Panc1 (cell line): Measurements from ENCODE around the gene ARHGEF40. TPM values are rescaled to one million over a fixed set of nuclear protein-coding genes. Genes with fewer than 3 reads are reported as not detected.

Experiments used
- ATAC-seq: fragments of 200-7000 bp; cut with Tn5 transposase; 2 replicates; pipeline ENCODE4 v1.9.1; 2020; ENCODE audit warnings: mild to moderate bottlenecking, moderate library complexity
- BruUV-seq: library from RNA; stranded (reverse); fragments of 400-500 nt; replicated peaks from 2 replicates; lab custom pipeline; 2021; lab: Mats Ljungman, UMichigan
- CTCF ChIA-PET: fragments of 300-600 bp; sonication (Branson Sonifier 250); formaldehyde crosslinking; loops from one replicate; lab custom pipeline; 2022; ENCODE audit warnings: antibody characterized with exemption; lab: Charles Lee
- POLR2A ChIA-PET: fragments of 300-600 bp; sonication (Branson Sonifier 250); formaldehyde crosslinking; loops from one replicate; lab custom pipeline; 2022; ENCODE audit warnings: antibody characterized with exemption; lab: Charles Lee
- DNase-seq: peaks from one replicate; pipeline ENCODE4 v3.0.0-alpha.2; 2010; ENCODE audit warnings: low read depth, low spot score
- H3K27ac ChIP-seq: 2 replicates; pipeline ENCODE4 v1.5.1; 2011; ENCODE audit warnings: mild to moderate bottlenecking, low read length, inconsistent platforms
- H3K27me3 ChIP-seq: fragments of 200-500 bp; sonication (Bioruptor generic); 2 replicates; pipeline ENCODE4 v1.6.0; 2014; ENCODE audit warnings: low read length, inconsistent platforms; ENCODE audit not compliant: control insufficient read depth, insufficient read depth
- H3K36me3 ChIP-seq: fragments of 200-500 bp; sonication (Bioruptor generic); 2 replicates; pipeline ENCODE4 v1.5.1; 2014; ENCODE audit warnings: inconsistent platforms, mild to moderate bottlenecking, low read length, moderate library complexity; ENCODE audit not compliant: control insufficient read depth, insufficient read depth
- H3K4me1 ChIP-seq: 2 replicates; pipeline ENCODE4 v1.5.1; 2011; ENCODE audit warnings: inconsistent platforms, mild to moderate bottlenecking, low read length, moderate library complexity; ENCODE audit not compliant: control insufficient read depth, insufficient read depth
- H3K4me3 ChIP-seq, 2 experiments: 2 replicates each; pipeline ENCODE4 v1.5.1; 2011 to 2012; ENCODE audit warnings: low read depth in 2 of 2, low read length in 2 of 2, mild to moderate bottlenecking in 2 of 2, inconsistent platforms in 1 of 2, moderate library complexity in 1 of 2
- H3K9me3 ChIP-seq: fragments of 200-500 bp; sonication (Bioruptor generic); 2 replicates; pipeline ENCODE4 v1.5.1; 2014; ENCODE audit warnings: low read depth, mild to moderate bottlenecking, inconsistent platforms, low read length, moderate library complexity; ENCODE audit not compliant: control insufficient read depth, insufficient read depth
- POLR2AphosphoS5 ChIP-seq: IDR thresholded peaks from 2 replicates; pipeline ENCODE4 v1.6.1; 2012; ENCODE audit warnings: mild to moderate bottlenecking, low read depth, low read length, moderate library complexity
- SIN3A ChIP-seq: IDR thresholded peaks from 2 replicates; pipeline ENCODE4 v1.6.1; 2012; ENCODE audit warnings: low read depth, mild to moderate bottlenecking, low read length, moderate library complexity, borderline replicate concordance; ENCODE audit not compliant: insufficient read depth
- TCF7L2 ChIP-seq: IDR thresholded peaks from 2 replicates; pipeline ENCODE4 v1.6.1; 2011; ENCODE audit warnings: mild to moderate bottlenecking, low read depth, low read length, inconsistent platforms
- in situ Hi-C: cut with HindIII; loops from 2 replicates; pipeline ENCODE4 v1.10.0; 2016; ENCODE audit warnings: low sequenced_read_pairs, low pct_unique_long_range_greater_than_20kb
- intact Hi-C: fragments of 100-400 bp; cut with micrococcal nuclease; formaldehyde crosslinking; loops from one replicate; pipeline ENCODE4 v1.10.0; 2022; ENCODE audit not compliant: unreplicated experiment
- total RNA-seq: library from RNA; stranded (reverse); gene quantifications from one replicate; pipeline ENCODE4 v1.2.1, GENCODE V29; 2021; ENCODE audit not compliant: unreplicated experiment
- TF ChIP-seq, protein P1 (sequence below), 2 experiments: IDR thresholded peaks; 2 replicates each; pipeline ENCODE4 v1.6.1; 2011 to 2012; ENCODE audit warnings: low read depth in 2 of 2, control low read depth in 1 of 2, low read length in 1 of 2, mild to moderate bottlenecking in 1 of 2, moderate library complexity in 1 of 2; ENCODE audit not compliant: insufficient read depth in 1 of 2
- TF ChIP-seq, protein P2 (sequence below): fragments of 450-650 bp; IDR thresholded peaks from 2 replicates; pipeline ENCODE4 v1.5.1; 2017; ENCODE audit warnings: mild to moderate bottlenecking

Gene ARHGEF40
- total RNA-seq, 1 experiment from 2014 or later = 11.1 TPM

GRCh38 chr14:21095430-21096205, 25.5 kb downstream of the ARHGEF40 start:
- ChIA-PET CTCF (interaction anchor here (1.0 to 1.5 kb wide), 2 partner anchors 27 to 81 kb away, joined by 3 read pairs; no protein-coding TSS in a partner anchor), POLR2A (no interaction called here)
- BruUV-seq = TSS peak; percentile 69
- H3K27ac ChIP-seq = no peak overlapping the region
- intact Hi-C loops = no loop called here
- no peak for ATAC-seq
- H3K4me1 ChIP-seq = peaks cover 8% of the 10 kb centered on the region
- H3K36me3 ChIP-seq = no peaks in the 10 kb centered on the region
- no peaks in the 10 kb centered on the region for H3K9me3 ChIP-seq
- DNase-seq = no peak
- H3K4me3 ChIP-seq = no peak overlapping the region
- TF ChIP-seq, protein P1, sequence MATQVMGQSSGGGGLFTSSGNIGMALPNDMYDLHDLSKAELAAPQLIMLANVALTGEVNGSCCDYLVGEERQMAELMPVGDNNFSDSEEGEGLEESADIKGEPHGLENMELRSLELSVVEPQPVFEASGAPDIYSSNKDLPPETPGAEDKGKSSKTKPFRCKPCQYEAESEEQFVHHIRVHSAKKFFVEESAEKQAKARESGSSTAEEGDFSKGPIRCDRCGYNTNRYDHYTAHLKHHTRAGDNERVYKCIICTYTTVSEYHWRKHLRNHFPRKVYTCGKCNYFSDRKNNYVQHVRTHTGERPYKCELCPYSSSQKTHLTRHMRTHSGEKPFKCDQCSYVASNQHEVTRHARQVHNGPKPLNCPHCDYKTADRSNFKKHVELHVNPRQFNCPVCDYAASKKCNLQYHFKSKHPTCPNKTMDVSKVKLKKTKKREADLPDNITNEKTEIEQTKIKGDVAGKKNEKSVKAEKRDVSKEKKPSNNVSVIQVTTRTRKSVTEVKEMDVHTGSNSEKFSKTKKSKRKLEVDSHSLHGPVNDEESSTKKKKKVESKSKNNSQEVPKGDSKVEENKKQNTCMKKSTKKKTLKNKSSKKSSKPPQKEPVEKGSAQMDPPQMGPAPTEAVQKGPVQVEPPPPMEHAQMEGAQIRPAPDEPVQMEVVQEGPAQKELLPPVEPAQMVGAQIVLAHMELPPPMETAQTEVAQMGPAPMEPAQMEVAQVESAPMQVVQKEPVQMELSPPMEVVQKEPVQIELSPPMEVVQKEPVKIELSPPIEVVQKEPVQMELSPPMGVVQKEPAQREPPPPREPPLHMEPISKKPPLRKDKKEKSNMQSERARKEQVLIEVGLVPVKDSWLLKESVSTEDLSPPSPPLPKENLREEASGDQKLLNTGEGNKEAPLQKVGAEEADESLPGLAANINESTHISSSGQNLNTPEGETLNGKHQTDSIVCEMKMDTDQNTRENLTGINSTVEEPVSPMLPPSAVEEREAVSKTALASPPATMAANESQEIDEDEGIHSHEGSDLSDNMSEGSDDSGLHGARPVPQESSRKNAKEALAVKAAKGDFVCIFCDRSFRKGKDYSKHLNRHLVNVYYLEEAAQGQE (IDR thresholded peaks at IDR 0.05; ENCODE audit: insufficient read depth in 1 of 2, low read depth in 2 of 2, low read length in 1 of 2) = peak; percentile 83 to 84
- TF ChIP-seq SIN3A = no peak
- no peaks in the 10 kb centered on the region for H3K27me3 ChIP-seq
- in situ Hi-C loops = no loop called here

DNA sequence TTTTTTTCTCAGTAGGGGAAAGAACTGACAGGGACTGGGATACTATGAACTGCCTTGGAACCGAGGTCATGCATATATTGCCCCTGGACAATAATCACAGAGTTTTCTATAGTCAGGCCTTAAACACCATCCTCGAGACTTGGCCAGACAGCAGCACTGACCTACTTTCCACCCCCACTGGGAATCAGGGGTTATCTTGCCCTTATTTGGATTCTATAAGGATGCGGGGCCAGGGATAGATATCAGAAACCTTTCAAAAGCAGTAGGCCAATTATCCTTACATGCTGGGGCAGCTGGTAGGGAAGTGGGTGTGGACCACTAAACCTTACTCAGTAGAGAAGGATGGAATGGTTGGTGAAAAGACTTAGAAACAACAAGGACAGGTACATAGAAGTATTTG, 26.3 kb downstream of the ARHGEF40 start:
- no peak overlapping the region for H3K4me3 ChIP-seq
- ATAC-seq (no peak), DNase-seq (no peak)
- H3K9me3 ChIP-seq = no peaks in the 10 kb centered on the region
- H3K27me3 ChIP-seq = no peaks in the 10 kb centered on the region
- TF ChIP-seq SIN3A (no peak), TCF7L2 (no peak), POLR2AphosphoS5 (no peak)
- TF ChIP-seq, protein P2, sequence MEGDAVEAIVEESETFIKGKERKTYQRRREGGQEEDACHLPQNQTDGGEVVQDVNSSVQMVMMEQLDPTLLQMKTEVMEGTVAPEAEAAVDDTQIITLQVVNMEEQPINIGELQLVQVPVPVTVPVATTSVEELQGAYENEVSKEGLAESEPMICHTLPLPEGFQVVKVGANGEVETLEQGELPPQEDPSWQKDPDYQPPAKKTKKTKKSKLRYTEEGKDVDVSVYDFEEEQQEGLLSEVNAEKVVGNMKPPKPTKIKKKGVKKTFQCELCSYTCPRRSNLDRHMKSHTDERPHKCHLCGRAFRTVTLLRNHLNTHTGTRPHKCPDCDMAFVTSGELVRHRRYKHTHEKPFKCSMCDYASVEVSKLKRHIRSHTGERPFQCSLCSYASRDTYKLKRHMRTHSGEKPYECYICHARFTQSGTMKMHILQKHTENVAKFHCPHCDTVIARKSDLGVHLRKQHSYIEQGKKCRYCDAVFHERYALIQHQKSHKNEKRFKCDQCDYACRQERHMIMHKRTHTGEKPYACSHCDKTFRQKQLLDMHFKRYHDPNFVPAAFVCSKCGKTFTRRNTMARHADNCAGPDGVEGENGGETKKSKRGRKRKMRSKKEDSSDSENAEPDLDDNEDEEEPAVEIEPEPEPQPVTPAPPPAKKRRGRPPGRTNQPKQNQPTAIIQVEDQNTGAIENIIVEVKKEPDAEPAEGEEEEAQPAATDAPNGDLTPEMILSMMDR = no peak
- TF ChIP-seq, protein P1 (IDR thresholded peaks at IDR 0.05; ENCODE audit: insufficient read depth in 1 of 2, low read depth in 2 of 2, low read length in 1 of 2) = no peak
- H3K4me1 ChIP-seq = peaks cover 8% of the 10 kb centered on the region
- BruUV-seq = no TSS peak
- intact Hi-C loops (no loop called here), in situ Hi-C loops (no loop called here)
- no peaks in the 10 kb centered on the region for H3K36me3 ChIP-seq
- ChIA-PET POLR2A (no interaction called here), CTCF (interaction anchor here (1.0 to 1.5 kb wide), 2 partner anchors 28 to 81 kb away, joined by 3 read pairs; no protein-coding TSS in a partner anchor)
- no peak overlapping the region for H3K27ac ChIP-seq
